ENCODE results near the gene DDX41.
"Not testable (repeated sequence)": the region's sequence is repeated elsewhere in the genome, so short reads cannot be mapped to it uniquely, and the experiment has no call there.

The DDX41 gene

DNA sequence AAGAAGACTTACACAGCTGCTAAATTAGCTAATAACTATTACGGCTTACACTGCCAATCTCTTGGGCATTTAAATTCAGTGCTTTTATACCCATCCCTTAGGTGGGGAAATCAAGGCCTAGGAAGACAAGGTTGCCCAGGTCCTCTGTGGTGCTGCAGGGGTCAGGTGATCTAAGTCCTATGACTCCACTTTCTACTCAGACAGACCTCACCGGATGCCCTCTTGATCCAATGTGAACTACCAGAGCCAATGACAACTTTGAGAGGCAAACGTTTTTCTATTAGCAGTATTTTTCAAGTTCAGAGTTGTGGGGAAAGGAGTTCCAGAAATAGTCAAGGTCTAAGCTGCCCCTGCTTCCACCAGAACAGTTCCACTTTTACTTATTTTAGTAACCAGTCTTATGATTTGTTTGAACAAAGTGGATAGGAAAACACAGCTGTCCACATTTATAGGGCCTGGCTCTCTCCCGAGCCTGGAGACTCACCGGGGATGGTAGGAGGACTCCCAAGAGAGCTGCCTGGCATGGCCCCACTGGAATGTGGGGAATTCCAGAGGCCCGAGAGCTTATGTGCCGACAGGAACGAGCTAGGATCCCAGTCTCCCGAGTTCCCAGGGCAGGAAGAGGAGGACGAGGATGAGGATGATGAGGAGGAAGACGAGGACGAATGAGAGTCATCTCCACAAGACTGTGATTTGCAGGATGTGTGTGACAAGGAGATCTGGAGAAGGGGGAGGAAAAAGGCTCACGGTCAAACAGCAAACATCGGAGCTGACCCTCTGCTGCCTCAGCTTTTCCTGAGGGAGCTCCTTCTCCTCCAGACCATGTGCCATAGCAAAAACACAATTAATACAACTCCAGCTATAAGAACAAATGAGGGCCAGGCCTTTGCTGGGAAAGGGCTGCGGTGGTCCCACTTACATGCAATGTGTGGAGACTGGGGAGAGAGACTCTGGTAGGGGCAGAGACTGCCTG is 20.9 kb upstream of the DDX41 start:
- DNase-seq, result peak in 5 of 58 donors; percentile 17 to 57 (median 31)

DNA sequence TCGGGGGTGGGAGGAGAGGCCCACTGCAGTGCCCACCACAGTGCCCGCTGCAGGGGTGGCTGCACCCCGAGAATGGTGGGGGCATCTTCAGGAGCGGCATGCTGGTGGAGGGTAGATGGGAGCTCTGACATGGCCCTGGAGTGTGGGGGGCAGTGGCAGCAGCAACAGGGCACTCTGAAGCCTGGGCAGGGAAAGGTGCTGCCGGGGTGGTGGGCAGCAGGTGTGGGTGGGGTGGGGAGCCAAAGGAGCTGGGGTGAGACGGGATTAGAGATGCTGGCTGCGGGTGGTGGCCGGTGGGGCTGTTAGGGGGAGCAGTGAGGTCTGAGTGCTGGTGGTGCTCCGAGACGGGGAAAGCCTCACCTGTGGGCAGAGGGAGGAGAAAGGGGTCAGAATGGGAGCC is 19.6 kb upstream of the DDX41 start:
- DNase-seq, result no peak

DNA sequence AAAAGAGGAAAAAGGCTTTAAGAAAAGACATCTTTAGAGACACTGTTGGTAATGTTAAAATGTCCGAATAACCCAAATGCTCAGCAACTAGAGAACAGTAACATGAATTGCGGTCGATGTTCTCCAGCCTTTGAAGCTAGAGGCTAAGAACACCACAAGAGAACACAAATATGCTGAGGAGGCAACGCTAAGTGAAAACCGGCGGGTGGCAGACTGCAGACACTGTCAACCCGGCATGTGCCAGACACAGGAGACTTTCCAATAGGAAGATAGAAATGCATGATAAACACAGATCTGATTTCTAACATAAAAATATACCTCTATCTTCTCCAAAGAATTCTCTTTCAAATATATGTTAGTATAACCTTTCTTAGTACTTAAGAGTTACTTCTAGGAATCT is 18.4 kb upstream of the DDX41 start:
- DNase-seq, result peak in 14 of 58 donors; percentile 11 to 47 (median 31)

DNA sequence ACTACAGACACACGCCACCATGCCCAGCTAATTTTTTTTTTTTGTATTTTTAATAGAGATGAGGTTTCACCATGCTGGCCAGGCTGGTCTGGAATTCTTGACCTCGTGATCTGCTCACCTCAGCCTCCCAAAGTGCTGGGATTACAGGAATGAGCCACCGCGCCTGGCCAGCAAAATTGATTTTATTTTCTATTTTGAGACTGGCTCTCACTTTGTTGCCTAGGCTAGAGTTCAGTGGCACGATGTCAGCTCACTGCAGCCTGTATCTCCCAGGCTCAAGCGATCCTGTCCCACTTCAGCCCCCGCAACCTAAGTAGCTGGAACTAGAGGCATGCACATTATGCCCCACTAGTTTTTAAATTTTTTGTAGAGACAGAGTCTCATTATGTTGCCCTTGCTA is 17.7 kb upstream of the DDX41 start:
- DNase-seq, result not testable (repeated sequence)

DNA sequence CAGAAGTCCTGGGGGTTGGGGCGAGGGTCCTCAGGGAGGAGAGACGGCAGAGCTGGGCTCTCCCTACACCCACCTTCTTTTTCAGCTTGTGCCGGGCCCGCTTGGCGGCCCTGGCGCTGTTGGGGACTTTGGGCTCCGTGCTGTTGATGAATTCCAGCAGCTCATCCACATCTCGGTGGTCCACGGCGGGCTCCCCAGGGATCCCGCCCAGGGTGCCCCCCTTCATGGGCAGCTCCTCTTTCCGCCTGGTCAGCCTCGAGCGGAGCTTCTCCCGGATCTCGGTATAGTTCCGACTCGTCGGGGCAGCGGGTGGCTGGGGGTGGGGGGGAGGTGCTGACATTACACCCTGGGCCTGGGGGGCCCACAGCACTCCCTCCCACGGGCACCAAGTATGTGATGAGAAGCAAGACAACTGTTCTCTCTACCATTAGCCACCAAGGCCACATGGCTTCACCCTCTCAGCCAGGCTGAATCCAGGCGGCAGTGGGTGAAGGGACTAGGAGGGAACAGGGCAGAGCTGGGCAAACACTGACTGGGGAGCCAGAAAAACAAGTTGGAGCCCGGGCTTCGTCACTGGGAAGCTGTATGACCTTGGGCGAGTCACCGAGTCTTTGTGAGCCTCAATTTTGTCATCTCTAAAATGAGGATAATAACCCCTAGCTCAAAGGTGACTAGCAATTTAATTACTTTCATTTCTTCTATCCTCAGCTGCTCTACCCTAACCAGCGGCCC is 14.6 kb upstream of the DDX41 start:
- no peak for DNase-seq

DNA sequence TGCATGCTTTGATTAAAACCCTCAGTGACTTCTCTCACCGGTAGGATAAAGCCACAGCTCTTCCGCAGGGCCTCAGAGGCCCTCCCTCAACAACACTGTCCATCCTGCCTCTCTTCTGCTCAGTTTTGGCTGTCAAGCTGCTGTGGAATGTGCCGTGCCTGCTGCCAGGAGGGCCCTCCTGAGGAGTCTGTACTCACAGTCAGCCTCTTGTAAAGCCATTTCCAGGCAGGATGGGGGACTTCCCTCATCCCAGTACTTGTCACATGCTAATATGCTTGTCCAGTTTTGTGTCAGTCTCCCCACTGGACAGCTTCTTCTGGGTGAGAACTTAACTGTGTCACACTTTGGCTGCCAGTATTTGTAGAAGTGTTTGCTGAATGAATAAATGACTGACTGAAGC is 13.9 kb upstream of the DDX41 start:
- DNase-seq, result peak in 1 of 58 donors; percentile 21

DNA sequence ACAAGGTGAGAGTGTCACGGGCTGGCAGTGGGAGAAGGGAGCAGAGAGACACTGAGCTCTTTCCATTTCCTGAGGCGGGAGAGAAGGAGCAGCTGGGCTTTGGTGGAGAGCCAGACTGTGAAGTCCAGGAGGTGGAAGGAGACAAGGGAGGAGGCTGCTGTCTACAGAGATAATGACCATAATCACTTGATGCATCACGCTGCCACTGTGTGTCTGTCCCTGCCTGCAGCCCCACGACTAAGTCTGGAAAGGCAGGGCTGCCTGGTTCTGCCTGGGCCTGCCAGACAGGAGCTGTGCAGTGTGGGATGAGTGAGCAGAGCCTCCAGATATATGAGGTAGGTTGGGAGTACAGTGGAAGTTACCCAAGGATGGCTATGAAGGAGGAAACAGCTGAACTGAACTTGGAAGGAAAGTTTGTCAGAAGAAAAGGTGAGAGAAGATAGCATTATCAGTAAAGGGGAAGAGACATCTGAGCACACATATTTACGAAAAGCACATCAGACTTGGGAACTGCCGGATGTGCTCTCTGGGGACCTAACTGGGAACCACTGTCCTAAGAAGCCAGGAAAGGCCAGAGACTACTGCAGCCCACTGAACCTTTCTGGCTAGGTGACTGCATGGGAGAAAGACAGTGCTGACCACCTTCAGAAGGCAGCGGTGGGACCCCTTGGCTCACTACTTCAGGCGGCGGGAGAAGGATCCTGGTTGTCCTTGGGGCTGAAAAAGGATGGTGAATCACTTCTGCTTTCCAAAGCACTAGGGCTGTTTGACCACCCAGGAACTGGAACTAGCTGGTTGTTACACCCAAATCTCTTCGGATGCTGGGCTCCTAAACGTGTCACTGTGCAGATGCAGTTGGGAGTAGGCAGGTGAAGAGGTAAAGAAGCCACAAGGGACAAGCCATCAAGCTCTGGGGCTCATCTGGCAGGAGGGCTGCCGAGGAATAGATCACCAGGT is 12.8 kb upstream of the DDX41 start:
- no peak for DNase-seq

DNA sequence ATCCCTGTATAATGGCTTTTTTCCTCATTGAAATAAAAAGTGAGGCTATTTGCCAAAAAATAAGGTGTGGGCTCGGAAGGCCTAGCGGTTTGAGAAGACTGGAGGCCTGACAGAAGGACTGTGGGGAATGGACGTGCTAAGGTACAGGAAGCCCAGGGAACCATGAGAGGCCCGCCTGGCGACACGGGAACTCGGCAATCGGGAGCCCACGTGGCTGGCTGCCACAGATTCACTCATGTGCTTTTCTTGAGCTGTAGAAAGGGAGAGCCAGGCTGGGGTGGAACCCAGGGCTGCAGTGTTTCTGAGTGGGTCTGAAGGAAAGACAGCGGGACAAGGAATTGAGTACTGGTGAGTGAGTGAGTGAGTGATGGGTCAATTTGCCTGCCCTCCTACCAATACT is 11.9 kb upstream of the DDX41 start:
- DNase-seq, result no peak

DNA sequence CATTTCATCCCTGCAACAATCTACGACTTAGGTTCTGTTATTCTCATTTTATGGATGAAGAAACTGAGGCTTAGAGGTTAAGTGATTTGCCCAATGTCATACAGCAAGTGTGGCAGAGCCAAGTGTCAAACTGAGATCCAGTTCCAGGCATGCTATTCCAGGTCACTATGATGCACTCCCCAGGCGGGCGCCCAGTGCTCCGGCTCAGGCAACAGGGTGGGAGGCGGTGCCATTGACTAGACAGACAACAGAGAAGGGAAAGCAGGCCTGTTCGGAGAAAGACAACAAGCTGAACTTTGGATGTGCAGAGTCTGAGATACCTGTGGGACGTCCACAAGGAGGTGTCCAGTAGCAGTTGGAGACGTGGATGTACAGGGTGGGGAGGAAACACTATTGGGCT is 10.8 kb upstream of the DDX41 start:
- no peak for DNase-seq

DNA sequence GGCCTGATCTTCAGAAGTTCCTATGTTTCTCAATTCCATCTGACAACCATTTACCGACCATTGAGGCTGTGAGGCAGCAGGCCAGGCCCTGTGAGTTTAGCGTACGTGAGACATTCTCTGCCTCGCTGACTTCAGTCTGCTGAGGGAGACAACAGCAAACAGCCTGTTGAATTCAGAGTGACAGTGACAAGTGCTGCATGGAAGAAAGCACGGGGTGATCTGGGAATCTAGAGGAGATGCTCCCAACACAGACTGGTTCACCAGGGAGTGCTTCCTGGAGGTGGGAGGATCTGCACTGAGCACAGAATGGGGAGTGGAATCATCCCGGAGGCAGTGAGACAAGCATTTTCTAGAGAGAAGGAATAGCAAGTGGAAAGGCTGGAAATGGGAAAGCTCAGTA is 10.0 kb upstream of the DDX41 start:
- DNase-seq, result no peak

DNA sequence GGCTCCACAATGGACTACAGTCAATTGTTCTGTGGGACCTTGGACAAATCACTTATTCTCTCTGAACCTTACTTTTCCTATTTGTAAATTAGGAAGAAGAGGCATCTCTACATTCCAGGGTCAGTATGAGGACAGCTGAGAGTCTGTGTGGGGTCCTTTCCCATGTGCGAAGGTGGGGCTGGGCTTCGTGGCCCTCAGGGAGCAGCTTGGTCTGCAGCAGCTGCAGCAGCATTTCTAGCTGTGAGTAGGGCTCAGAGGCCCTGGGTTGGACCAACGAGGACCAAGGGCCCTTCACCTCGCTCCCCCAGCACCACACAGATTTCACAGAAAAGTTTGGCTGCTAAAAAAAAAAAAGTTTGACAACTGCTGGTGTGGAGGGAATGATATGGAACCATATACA is 9.4 kb upstream of the DDX41 start:
- no peak for DNase-seq

DNA sequence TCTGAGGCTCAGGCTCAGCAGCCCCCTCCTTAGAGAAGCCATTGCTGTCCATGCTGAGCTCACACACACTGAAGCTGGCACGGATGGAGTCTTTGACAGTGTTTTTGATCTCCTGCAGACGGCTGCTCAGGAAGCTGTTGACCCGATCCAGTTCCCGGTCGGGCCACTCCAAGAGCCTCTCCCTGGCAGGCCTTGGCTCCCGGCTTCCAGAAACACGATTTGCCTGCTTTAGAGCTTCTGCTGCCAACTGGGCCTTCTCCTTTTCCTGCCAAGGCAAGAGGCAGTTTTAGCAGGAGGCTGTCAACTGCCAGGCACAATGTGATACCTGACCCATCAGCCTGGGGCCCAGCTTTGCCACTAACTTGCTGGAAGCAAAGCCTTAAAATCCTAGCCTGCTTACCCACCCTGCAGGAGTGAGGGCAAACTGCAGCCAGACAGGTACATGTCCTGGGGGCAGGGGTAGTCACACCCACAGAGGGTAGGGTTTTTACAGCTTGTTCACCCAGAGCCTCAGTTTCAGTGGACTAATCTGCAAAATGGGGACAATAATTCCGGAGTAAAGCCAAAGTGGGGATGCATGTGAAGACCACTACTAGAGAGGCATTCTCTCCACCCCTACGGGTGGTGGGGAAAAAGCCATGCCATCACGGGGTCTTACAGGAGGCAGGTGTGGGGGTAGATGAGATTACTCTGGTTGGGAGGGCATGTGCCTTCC is 8.3 kb upstream of the DDX41 start:
- DNase-seq, result peak in 4 of 58 donors; percentile 6 to 39 (median 20)

DNA sequence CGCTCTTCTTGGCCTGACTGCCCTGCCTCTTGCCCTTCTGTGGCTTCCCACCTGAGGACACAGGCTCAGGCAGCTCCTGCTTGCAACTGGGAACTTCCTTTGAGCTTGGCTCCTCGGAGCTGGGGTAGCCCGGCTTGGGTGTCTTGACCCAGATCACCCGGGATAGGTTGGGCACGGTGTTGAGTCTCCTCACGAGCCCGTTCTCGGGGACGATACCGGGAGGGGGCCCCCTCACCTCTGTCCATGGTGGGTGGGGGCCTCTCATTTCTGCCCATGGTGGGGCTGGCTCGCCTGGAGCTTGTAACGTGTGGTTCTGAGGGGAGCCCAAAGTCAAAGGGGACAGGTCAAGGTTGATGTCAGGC is 7.8 kb upstream of the DDX41 start:
- no peak for DNase-seq

DNA sequence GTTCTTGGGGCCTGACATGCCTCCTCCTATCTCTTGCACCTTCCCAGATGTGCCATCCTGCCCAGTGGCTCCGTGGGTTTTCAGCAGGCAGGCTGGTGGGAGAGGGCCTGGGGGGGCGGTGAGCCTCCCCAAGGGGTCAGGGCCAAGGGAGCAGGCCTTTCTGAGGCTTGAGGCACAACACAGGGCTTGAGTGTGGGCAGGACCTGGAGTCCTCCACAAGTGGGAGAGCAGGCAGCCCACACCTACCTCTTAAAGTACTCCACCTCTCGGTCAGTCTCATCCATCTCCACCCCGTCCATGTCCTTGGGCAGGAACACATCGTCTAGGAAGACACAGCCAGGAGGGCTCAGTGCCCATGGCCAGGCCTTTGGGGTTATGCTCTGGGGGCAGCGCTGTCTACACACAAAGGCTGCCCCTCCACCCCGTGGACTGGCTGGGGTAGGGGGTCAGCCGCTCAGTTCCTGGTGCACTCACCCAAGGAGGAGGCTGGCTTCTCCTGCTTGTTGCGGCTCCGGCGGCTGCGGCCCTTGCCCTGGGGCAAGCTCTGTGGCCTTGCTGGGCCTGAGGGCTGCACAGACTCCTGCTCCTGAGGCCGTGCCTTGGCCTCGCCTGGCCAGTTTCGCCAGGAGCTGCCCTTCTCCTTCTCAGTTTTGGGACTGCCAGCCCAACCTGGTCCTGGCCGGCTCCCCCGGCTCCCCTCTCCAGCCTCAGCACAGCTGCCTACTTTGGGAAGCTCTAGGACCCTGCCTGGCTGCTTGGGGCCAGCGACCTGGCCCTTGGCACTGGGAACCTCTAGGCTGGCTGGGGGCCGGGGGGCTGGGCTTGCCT is 7.2 kb upstream of the DDX41 start:
- no peak for DNase-seq

DNA sequence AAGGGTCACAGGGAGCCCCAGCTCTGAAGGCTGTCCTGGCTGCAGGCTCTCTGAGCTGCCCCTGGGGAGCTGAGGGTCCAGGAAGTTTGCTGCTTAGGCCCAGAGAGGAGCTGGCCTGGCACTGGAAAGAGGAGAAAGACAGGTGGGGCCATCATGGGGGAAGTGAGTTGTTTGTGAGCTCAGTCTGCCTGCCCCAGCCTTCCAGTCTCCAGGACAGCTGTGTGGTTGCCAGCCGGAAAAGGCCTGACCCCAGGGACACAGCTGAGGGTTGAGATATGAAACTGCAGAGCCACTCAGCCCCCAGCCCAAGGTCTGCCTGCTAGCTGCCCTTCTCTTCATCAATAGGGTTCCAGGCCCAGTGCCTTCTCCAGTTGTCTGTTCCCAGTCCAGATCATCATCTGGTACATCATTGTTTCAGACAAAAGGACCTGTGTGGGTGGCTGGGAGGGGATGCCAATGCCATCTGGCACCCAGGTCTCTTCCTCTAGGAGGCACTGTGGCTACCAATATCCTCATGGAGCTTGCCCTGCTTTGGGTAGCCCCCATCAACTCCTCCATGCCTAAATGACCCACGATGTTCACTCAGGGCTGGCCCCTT is 4.3 kb upstream of the DDX41 start:
- DNase-seq, result peak in 5 of 58 donors; percentile 9 to 31 (median 18)

DNA sequence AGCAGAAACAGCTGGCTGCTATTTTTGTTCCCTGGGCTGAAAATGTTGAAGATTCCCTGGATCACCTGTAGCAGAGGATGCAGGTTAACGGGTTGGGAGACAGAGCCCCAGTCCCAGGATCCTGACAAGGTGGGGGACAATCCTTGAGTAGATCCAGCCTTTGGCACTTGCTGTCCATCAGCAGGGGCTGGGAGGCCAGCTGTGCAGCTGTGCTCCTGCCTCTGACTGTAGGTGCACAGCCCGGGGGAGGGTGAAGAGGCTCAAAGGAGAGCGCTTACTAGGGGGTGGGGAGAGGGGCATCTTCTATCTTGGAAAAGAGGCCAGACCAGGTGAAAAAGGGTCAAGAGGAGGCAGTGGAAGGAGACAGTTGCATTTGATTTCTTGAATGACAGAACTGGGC is 3.5 kb upstream of the DDX41 start:
- no peak for DNase-seq

DNA sequence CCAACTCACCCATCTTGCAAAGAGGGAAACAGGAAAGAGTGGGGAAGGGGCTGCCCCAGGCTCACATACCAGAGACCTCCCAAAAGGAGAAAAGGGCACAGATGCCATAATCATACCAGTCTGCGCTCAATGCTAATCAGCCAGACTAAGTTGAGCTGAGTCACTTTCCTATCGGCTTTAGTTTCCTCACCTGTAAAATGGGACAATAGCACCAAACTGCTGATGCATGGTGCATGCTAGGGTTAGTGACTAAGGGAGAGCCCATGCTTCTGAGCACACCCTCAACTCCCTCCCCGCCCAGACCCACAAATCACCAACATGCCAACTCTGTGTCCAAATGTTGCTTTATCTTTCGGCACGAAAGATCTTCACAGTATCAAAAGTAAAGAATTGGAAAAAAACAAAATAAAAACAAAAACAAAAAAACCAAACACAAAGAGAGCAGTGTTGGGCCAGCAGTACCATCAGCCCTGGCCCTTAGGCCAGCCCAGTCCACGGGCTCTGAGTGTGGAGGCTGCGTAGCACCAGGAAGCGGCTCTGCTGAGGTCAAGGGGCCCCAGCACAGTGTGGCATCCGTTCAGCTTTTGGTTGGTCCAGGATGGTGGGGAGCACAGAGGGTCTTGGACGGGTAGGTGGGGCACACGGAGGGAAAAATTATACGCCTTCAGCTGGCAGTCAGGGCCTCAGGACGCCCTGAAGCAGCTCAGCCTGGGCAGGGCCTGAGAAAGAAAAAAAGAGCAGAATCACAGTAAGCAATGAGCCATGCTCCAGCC is 2.9 kb upstream of the DDX41 start:
- DNase-seq, result no peak

DNA sequence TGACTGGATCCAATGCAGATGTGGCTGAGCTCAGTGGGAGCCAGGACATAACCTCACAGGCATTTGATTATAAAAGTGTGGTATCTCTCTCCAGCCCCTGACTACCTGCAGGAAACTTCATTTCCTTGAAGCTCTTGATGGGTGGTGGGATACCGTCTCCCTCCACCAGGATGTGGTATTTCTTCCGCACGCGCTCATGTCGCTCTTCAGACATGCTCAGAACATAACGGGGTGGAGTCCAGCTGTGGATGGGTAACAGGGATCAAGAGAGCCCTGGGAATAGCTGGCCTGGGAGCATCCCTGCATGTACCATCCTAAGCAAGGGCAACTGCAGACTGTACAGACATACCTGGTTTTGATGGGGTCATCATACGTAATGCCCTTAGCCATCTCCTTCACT is 1.2 kb downstream of the DDX41 start:
- DNase-seq, result no peak

DNA sequence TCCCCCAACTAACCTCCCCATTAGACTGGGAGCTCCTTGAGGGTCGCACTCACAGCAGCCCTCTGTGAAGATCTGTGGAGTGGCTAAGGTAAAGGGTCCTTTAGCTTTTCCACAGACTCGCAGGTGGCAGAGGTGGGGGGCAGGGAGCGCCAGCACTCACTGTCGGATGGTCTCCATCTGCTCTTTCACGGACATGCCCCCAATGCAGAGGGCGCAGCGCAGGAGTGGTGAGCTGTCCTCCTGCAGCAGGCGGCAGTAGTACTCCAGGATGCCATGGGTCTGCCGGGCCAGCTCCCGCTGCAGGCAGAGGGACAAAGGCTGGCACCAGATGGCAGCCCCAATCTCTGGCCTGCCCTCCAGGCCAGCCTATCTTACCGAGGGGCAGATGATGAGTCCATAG is 2.2 kb downstream of the DDX41 start:
- no peak for DNase-seq

Data from anterior cingulate cortex (tissue), 58 donors.